Nephron progenitor cell (in vitro differentiated cells): ENCODE results near the gene ARL5C.
A peak's percentile ranks its signal among the peaks of the same experiment; 100 is the strongest.

Experiments
- DNase-seq: peaks from one replicate; pipeline ENCODE4 v3.0.0; 2021
- H3K27ac Mint-ChIP-seq: 2 replicates; pipeline ENCODE4 v1.8.0; 2021; ENCODE audit warnings: mild to moderate bottlenecking, moderate library complexity, mixed read lengths
- H3K27me3 Mint-ChIP-seq: 2 replicates; pipeline ENCODE4 v1.8.0; 2021; ENCODE audit warnings: mild to moderate bottlenecking, low read depth, mixed read lengths; ENCODE audit not compliant: poor library complexity
- H3K36me3 Mint-ChIP-seq: 2 replicates; pipeline ENCODE4 v1.8.0; 2021; ENCODE audit warnings: low read depth, mixed read lengths
- H3K4me1 Mint-ChIP-seq: 2 replicates; pipeline ENCODE4 v1.8.0; 2021; ENCODE audit warnings: mixed read lengths
- H3K4me3 Mint-ChIP-seq: 2 replicates; pipeline ENCODE4 v1.8.0; 2021; ENCODE audit warnings: mild to moderate bottlenecking, moderate library complexity, mixed read lengths
- H3K9me3 Mint-ChIP-seq: 2 replicates; pipeline ENCODE4 v1.8.0; 2021; ENCODE audit warnings: mild to moderate bottlenecking, moderate library complexity, mixed read lengths
- TF ChIP-seq, protein P1 (sequence below): fragments of 200-600 bp; sonication (generic); IDR thresholded peaks from 2 replicates; pipeline ENCODE4 v1.5.0; 2021; ENCODE audit warnings: antibody characterized with exemption

ARL5C gene, protein sequence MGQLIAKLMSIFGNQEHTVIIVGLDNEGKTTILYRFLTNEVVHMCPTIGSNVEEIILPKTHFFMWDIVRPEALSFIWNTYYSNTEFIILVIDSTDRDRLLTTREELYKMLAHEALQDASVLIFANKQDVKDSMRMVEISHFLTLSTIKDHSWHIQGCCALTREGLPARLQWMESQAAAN

DNA sequence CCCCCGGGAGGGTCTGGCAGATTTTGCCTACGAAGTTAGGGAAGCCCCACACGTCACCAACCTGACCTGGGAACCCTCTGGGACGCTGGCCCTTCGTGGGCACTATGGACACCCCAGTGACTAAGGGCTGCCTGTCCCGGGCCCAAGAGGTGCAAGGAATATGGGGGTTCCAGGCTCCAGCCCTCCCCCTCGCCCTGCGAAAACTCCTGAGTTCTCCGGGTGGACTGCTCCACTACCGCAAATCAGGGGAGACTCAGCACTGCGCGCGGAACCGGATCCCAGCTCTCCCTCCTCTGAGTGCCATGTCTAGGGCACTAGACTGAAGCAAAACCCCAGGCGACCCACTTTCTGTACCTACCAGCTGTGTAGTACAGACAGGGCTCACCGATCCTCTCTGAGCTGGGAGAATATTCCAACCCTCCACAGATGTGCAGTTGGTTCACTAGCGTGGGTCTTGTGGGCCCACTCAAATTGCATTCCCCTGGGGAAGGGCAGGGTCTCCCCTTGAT lies at the start of gene ARL5C:
TSS of gene ARL5C (minus strand) at position 321 of the 509 bp plus-strand sequence. CDS start 401 bp downstream, outside the sequence.
- peak within 1 kb of the TSS; percentile 11 for H3K27ac Mint-ChIP-seq
- peaks cover 9% of the 10 kb centered on the region for H3K9me3 Mint-ChIP-seq
- H3K4me3 Mint-ChIP-seq: peak within 1 kb of the TSS; percentile 86
- no peaks in the 10 kb centered on the region for H3K36me3 Mint-ChIP-seq
- TF ChIP-seq, protein P1, sequence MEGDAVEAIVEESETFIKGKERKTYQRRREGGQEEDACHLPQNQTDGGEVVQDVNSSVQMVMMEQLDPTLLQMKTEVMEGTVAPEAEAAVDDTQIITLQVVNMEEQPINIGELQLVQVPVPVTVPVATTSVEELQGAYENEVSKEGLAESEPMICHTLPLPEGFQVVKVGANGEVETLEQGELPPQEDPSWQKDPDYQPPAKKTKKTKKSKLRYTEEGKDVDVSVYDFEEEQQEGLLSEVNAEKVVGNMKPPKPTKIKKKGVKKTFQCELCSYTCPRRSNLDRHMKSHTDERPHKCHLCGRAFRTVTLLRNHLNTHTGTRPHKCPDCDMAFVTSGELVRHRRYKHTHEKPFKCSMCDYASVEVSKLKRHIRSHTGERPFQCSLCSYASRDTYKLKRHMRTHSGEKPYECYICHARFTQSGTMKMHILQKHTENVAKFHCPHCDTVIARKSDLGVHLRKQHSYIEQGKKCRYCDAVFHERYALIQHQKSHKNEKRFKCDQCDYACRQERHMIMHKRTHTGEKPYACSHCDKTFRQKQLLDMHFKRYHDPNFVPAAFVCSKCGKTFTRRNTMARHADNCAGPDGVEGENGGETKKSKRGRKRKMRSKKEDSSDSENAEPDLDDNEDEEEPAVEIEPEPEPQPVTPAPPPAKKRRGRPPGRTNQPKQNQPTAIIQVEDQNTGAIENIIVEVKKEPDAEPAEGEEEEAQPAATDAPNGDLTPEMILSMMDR: no peak
- peaks cover 54% of the 10 kb centered on the region for H3K27me3 Mint-ChIP-seq
- no peak for DNase-seq
- H3K4me1 Mint-ChIP-seq: peaks cover 45% of the 10 kb centered on the region

DNA sequence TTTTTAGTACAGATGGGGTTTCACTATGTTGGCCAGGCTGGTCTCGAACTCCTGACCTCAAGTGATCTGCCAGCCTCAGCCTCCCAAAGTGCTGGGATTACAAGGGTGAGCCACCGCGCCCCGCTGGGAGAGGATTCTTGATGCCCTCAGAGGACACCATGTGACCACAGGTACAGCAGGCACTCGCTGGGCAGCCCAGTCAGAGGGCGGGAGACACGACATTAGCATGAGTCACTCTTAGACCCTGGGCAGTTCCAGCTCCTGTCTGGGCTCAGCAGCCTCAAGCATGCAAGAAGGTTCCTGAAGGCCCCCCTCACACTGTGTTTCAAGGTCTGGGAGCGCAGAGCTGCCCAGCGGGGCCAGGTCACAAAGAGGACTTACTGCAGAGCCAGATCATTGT lies 47.9 kb upstream of the ARL5C start:
- Mint-ChIP-seq H3K4me1 (peaks cover 15% of the 10 kb centered on the region), H3K27ac (no peak overlapping the region), H3K36me3 (no peaks in the 10 kb centered on the region), H3K27me3 (peaks cover 90% of the 10 kb centered on the region), H3K9me3 (no peaks in the 10 kb centered on the region), H3K4me3 (no peak overlapping the region)
- TF ChIP-seq, protein P1: no peak
- DNase-seq: no peak

DNA sequence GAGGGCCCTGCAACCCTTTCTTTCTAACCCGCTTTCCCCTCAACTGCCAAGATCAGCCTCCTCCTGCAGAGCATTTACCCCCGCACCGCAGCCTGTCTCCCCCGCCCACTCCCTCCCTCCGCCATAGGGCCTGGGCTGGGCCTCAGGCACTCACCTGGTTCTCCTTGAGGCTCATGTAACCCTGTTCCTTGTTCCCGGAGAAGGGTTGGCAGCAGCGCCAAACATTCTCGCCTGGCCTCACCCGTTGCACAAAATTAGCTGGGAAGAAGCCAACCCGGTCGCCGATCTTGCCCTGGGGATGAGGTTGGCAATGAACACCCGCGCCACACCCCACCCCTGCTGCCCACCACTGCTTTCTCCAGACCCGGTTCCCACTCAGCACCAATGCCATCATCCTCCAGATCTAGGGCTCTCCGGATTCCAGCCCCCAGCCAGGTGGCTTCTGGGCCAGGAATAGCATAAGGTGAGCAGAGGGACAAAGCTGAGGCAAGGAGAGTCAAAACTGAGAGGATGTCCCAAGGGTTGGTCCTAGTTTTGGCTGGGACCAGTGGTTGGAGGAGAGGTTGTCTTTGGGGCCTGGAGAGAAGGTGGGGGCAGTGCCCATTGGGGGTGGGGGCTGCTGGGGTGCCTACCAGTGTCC lies 47.0 kb upstream of the ARL5C start:
- H3K4me1 Mint-ChIP-seq: peaks cover 24% of the 10 kb centered on the region
- no peaks in the 10 kb centered on the region for H3K9me3 Mint-ChIP-seq
- TF ChIP-seq, protein P1: no peak
- no peaks in the 10 kb centered on the region for H3K36me3 Mint-ChIP-seq
- peaks cover 87% of the 10 kb centered on the region for H3K27me3 Mint-ChIP-seq
- DNase-seq: no peak
- H3K4me3 Mint-ChIP-seq: no peak overlapping the region
- H3K27ac Mint-ChIP-seq: no peak overlapping the region

DNA sequence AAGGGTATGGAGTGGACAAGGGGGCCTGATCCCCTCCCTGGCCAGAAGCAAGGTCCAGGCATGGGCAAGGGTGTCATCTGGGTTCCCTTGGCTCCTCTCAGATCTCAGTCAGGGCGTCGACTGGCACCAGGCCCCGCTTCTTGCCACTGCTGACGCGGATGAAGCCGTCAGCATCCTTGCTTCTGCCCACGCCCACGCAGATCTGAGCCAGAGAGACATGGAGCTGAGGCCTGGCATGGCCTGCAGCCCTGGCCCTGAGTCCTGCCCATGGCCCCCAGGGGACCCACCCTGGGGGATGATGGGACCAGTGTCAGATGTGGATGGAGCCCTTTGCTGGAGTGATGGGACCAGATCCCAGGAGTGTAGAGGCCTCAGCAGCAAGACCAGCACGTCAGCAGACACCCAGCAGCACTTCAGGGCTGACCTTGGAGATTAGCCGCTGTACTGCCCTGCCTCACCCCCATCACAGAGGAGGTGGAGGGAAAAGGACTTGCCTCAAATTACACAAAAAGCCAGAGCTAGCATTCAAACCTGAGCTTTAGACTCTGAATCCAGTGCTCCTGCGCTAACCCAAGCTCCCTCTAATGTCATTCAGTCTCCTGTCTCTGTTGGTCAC lies 46.3 kb upstream of the ARL5C start:
- Mint-ChIP-seq H3K27me3 (peaks cover 81% of the 10 kb centered on the region), H3K4me1 (peaks cover 29% of the 10 kb centered on the region)
- TF ChIP-seq, protein P1: no peak

DNA sequence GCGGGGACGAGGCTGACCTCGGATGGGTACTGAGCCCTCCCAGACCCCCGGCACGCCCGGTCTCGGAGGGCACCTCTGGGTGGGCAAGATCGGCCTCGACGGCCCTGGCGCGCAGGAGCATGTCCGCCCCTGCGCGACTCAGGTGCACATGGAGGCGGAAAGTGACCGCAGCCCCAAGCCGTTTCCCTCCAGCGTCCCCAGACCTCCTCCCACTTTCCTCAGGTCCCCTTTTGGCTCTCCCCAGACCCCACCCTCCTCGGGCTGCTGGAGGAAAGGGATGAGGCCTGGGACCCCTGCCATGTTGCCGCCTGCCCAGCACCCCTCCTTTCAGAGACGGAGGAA lies 44.1 kb upstream of the ARL5C start:
- H3K9me3 Mint-ChIP-seq: no peaks in the 10 kb centered on the region
- peaks cover 65% of the 10 kb centered on the region for H3K27me3 Mint-ChIP-seq
- no peak for DNase-seq
- peaks cover 1% of the 10 kb centered on the region for H3K36me3 Mint-ChIP-seq
- TF ChIP-seq, protein P1: no peak
- H3K27ac Mint-ChIP-seq: no peak overlapping the region
- peaks cover 39% of the 10 kb centered on the region for H3K4me1 Mint-ChIP-seq
- peak overlapping the region; percentile 72 for H3K4me3 Mint-ChIP-seq

More for the DNA sequence above, 46.3 kb upstream of the ARL5C start:
- Mint-ChIP-seq H3K4me3 (no peak overlapping the region), H3K9me3 (no peaks in the 10 kb centered on the region), H3K27ac (no peak overlapping the region), H3K36me3 (no peaks in the 10 kb centered on the region)
- DNase-seq: no peak
